NCI-H128 (cell line): Measurements from ENCODE around the gene RPS6KA2.

Experiments
- DNase-seq: peaks from one replicate; lab custom pipeline; 2025; ENCODE audit not compliant: unreplicated experiment; lab: John Stamatoyannopoulos, UW

Gene RPS6KA2

DNA sequence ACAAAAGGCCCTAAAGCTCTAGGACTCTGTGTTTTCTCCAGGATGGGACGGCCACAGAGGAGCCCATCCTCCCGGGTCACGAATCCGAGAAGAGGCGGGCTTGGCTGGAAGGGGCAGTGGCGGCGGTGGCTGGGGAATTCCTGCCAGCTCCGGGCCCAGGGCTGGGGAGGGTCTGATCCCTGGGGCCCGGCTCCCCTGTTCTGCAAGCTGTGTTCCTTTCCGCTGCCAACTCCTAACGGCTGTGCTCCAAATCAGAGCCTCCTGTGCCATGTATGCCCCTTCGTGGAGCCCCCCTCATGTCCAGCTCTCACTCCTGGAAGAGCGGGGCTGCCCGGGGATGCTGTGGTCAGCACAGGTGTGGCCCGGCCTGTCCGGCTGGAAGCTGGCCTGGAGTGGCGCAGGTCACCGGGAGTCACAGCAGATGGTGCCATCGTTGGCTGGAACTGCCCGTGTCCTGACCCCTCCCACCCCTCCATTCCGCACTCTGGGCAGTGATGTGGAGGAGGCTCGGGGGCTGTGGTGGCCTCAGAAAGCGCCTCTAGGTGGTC, 156.1 kb downstream of the RPS6KA2 start:
- no peak for DNase-seq

- no peak for DNase-seq
Observed at GRCh38 chr6:166470029-166470862, 156.8 kb downstream of the RPS6KA2 start.

DNA sequence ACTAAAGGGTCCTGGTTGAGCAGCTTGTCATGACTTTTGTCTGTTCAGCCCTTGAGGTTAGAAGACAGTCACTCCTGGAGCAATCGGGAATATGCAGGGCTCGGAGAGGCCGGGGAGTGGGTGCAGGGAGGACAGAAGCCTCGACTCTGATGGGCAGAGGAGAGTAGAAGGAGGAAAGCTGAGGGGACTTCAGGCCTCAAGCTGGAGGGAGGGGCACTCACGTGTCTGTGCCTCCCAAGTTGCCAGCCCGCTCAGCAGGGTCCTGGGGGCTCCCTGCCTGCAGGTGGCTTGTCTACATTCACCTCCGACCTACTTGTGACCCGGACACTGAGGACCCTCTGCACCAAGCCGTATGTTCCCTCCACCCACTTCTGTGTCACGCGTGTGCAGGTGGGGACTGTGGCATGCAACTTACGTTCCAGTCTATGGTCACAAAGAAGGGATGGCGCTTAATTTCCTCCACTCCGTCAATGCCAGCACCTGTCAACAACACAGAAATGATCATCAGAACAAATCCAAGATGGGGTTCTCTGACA, 157.6 kb downstream of the RPS6KA2 start:
- DNase-seq: no peak

- DNase-seq: no peak
Observed at GRCh38 chr6:166467436-166468000, 159.5 kb downstream of the RPS6KA2 start.

DNA sequence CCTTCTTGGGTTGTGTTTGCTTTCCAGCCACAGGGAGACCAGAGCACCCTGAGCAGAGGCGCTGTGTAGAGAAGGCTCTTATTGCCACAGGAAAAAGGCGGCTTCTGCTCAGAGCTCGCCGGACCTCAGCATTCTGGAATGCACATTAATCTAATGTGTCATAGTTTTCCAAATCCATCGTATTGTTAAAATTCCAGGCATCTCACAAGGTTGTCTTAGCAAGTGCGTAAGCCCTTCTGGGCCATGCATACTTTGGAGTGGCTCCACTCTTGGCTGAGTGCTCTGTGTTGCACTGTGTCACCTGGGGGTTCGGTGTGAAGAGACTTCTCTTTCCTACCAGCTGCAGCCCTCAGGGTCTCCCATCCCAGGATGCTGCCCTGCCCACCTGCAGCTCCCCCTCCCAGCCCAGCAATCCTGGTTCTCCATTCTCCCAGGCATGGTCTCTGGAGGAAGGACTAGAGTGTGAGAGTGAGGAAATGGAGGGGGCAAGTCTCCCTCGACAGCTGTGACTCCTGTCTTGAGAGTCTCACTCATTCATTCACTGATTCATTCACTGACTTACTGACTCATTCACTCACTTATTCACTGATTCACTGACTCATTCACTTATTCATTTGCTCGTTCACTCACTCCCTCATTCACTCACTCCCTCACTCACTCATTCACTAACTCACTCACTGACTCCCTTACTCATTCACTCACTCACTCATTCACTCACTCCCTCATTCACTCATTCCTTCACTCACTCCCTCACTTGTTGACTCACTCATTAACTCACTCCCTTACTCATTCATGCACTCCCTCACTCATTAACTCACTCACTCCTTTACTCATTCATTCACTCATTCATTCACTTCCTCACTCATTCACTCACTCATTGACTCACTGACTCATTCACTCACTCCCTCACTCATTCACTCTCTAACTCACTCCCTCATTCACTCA, 160.6 kb downstream of the RPS6KA2 start:
- DNase-seq: no peak

DNA sequence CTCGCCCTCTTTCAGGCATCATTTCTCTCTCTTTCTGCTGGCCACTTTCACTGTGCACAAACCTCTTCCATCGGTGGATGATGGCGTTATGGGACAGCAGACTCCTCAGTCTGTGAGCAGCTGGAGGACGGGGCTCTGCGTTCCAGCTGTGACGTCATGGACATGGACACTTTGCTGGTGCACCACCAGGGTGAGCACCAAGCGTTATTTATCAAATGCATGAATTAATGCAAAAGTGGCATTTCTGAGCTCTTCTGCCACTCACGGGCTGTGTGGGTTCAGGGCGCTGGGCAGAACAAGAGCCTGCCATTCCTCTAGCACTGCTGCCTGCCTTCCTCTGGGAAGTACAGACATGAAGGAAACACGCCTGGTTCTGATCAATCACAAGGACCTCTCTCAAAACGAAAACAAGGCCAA, 161.4 kb downstream of the RPS6KA2 start:
- DNase-seq: no peak

- no peak for DNase-seq
Observed at GRCh38 chr6:166465003-166465399, 162.1 kb downstream of the RPS6KA2 start.

GRCh38 chr6:166464068-166465002, 162.7 kb downstream of the RPS6KA2 start:
- DNase-seq: no peak

GRCh38 chr6:166463359-166464067, 163.5 kb downstream of the RPS6KA2 start:
- DNase-seq: no peak

DNA sequence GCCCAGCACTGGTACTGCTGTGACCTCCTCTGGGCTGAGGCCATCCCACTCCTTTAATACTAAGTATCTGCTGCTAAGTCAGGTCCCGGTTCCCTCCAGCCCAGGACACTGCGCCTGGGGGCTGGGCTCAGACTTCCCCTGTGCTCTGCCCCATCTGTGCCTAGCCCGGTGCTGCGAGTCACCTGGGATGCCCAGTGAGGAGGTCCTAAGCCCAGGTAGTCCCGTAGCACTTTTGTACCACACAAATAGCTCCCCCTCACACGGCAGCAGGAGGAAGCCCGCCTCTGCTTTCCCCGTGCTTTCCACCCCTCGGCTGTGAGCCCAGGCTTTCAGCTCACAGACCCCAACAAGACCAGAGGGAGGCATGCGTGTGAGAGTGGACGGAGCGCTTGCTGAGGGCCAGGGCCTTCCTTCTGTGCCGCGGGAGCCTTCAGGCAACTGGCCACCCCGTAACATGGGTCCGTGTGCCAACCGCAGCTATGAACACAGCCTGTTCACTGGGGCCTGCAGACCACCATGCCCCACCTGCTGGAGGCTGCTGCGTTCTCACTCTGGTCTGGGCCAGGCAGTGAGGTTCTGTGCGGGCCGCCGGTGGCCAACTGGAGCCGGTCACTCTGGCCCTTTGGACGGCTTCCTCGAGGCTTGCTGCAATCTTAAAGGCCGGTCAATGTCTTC, 164.5 kb downstream of the RPS6KA2 start:
- no peak for DNase-seq

- DNase-seq: no peak
Observed at GRCh38 chr6:166461821-166462460, 165.1 kb downstream of the RPS6KA2 start.

- DNase-seq: no peak
Observed at GRCh38 chr6:166460473-166461437, 166.3 kb downstream of the RPS6KA2 start.

- no peak for DNase-seq
Observed at GRCh38 chr6:166459906-166460305, 167.1 kb downstream of the RPS6KA2 start.

DNA sequence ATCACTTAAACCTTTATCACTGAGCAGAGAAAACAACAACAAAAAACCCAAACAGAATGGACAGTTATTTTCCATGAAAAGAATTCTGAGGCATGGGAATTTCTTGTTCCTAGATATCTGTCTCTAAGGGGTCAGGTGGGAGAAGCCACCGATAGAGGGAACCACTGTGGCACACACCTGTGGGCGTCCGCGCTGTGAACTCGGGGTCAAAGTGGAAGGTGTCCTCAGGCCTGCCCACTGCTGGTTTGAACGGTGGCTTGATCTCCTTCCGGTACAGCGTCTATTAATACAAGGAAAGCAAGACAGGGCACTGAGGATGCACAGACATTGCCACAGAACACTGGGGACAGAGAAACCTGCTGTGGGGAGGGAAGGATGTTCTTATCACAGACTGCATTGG, 167.8 kb downstream of the RPS6KA2 start:
- DNase-seq: no peak

GRCh38 chr6:166456395-166457156, 170.5 kb downstream of the RPS6KA2 start:
- no peak for DNase-seq
